Endodermal cell (in vitro differentiated cells): Measurements from ENCODE around the gene EID2. TPM values are rescaled to one million over a fixed set of nuclear protein-coding genes. Genes with fewer than 3 reads are reported as not detected.

Experiments
- DNase-seq: peaks from one replicate; pipeline ENCODE4 v3.0.0-alpha.2; 2017
- H3K27ac ChIP-seq: 2 replicates; pipeline ENCODE4 v1.5.1; 2013; ENCODE audit warnings: mild to moderate bottlenecking, low read depth, low read length, moderate library complexity
- H3K27me3 ChIP-seq: 2 replicates; pipeline ENCODE4 v1.6.1; 2013; ENCODE audit warnings: mild to moderate bottlenecking, low read length, moderate library complexity; ENCODE audit not compliant: insufficient read depth, control insufficient read depth, poor library complexity, severe bottlenecking
- H3K36me3 ChIP-seq: 2 replicates; pipeline ENCODE4 v1.7.0; 2013; ENCODE audit warnings: mild to moderate bottlenecking, low read length, moderate library complexity; ENCODE audit not compliant: control insufficient read depth, insufficient read depth
- H3K4me1 ChIP-seq: one replicate; pipeline ENCODE4 v1.7.0; 2013; ENCODE audit warnings: low read length; ENCODE audit not compliant: control insufficient read depth, insufficient read depth
- H3K4me3 ChIP-seq: 2 replicates; pipeline ENCODE4 v1.5.1; 2013; ENCODE audit warnings: mild to moderate bottlenecking, low read length, moderate library complexity
- H3K9ac ChIP-seq: 2 replicates; pipeline ENCODE4 v1.6.1; 2013; ENCODE audit warnings: mild to moderate bottlenecking, low read length, moderate library complexity; ENCODE audit not compliant: poor library complexity, severe bottlenecking; ENCODE audit errors: extremely low read depth
- H3K9me3 ChIP-seq: 2 replicates; pipeline ENCODE4 v1.6.1; 2013; ENCODE audit warnings: mild to moderate bottlenecking, low read length, moderate library complexity; ENCODE audit not compliant: control insufficient read depth
- H3K27ac Mint-ChIP-seq: 2 replicates; pipeline ENCODE4 v1.8.0; 2020; ENCODE audit warnings: mixed read lengths
- H3K27me3 Mint-ChIP-seq: 2 replicates; pipeline ENCODE4 v1.8.0; 2021; ENCODE audit warnings: mild to moderate bottlenecking, mixed read lengths; ENCODE audit not compliant: insufficient read depth
- H3K36me3 Mint-ChIP-seq: 2 replicates; pipeline ENCODE4 v1.8.0; 2020; ENCODE audit warnings: low read depth, mixed read lengths
- H3K4me1 Mint-ChIP-seq: 2 replicates; pipeline ENCODE4 v1.8.0; 2020; ENCODE audit warnings: mixed read lengths
- H3K4me3 Mint-ChIP-seq: 2 replicates; pipeline ENCODE4 v1.8.0; 2020; ENCODE audit warnings: mild to moderate bottlenecking, moderate library complexity, mixed read lengths
- H3K9me3 Mint-ChIP-seq: 2 replicates; pipeline ENCODE4 v1.8.0; 2020; ENCODE audit warnings: mild to moderate bottlenecking, mixed read lengths
- WGBS, 2 experiments: methylation state at CpG; one replicate each; pipeline versions ENCODE4 v1.1.5 to v1.1.7; 2013; ENCODE audit warnings: missing lambda C conversion rate in 2 of 2, mixed read lengths in 1 of 2; ENCODE audit not compliant: insufficient coverage in 1 of 2, insufficient read length in 1 of 2; 5-methylcytosine and 5-hydroxymethylcytosine counted together
- total RNA-seq, 2 donors: library from RNA; stranded (reverse); fragmentation: NEBNext Ultra II Directional in 1 of 2; extraction: Animal tissue kit (Norgen Biotek cat#: 25700) in 1 of 2; gene quantifications; 2 replicates in 1 of 2; 3 replicates in 1 of 2; pipeline ENCODE4 v1.2.1, GENCODE V29; 2021
- TF ChIP-seq, protein P1 (sequence below): fragments of 200-600 bp; sonication (generic); conservative IDR thresholded peaks from 2 replicates; pipeline ENCODE4 v1.5.0; 2021; ENCODE audit warnings: antibody characterized with exemption, mild to moderate bottlenecking

The EID2 gene
- total RNA-seq, 2 donors from 2014 or later, result 24.0 to 29.7 TPM

DNA sequence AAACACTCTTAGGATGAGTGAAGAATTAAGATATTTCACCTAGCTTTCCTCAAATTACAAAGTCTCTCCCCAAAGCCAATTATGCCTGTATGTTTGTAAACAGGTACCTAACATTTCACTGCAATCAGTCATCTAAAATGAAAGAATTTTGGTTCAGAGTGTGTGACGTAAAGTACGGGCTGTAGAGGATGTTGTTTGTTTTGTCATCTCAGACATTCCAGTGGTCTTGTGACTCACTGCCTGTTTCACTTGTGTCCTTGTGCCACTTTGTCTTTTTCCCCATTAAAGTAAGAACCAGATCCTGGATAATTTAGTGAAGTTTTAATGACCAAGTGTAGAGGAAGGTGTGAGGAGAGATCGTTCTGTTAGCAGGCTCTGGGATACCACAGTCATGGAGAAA, 28.6 kb upstream of the EID2 start:
- H3K4me1 Mint-ChIP-seq, result no peaks in the 10 kb centered on the region

DNA sequence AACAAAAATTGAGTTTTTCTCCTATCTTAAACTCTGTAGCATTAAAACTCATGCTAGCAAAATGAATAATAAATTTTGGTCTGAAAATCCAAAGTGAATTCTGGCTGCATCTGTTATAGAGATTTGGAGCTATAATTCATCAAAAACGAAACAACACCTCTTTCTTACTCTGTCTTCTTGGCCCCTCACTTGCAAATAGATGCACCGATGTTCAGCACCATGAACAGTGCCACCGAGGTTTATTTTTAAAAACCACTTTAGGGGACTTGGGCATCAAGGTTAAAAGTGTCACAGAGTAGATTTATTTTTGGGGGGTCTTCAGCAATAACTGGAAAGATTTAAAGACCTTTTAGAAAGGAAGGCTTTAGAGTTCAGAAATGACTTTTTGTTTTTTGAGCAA, 26.1 kb upstream of the EID2 start:
- TF ChIP-seq, protein P1, sequence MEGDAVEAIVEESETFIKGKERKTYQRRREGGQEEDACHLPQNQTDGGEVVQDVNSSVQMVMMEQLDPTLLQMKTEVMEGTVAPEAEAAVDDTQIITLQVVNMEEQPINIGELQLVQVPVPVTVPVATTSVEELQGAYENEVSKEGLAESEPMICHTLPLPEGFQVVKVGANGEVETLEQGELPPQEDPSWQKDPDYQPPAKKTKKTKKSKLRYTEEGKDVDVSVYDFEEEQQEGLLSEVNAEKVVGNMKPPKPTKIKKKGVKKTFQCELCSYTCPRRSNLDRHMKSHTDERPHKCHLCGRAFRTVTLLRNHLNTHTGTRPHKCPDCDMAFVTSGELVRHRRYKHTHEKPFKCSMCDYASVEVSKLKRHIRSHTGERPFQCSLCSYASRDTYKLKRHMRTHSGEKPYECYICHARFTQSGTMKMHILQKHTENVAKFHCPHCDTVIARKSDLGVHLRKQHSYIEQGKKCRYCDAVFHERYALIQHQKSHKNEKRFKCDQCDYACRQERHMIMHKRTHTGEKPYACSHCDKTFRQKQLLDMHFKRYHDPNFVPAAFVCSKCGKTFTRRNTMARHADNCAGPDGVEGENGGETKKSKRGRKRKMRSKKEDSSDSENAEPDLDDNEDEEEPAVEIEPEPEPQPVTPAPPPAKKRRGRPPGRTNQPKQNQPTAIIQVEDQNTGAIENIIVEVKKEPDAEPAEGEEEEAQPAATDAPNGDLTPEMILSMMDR, result no peak
- 63% methylated on average over 3 of the region's 3 CpGs; no CpG with 5 or more reads in 1 of the 2 experiments for WGBS, 2 experiments
- Mint-ChIP-seq H3K4me1 (no peaks in the 10 kb centered on the region), H3K4me3 (no peak overlapping the region), H3K27ac (no peak overlapping the region), H3K36me3 (no peaks in the 10 kb centered on the region), H3K9me3 (no peaks in the 10 kb centered on the region), H3K27me3 (peaks cover 5% of the 10 kb centered on the region)
- DNase-seq, result no peak
- H3K27me3 ChIP-seq, result peaks cover 42% of the 10 kb centered on the region
- no peaks in the 10 kb centered on the region for H3K4me1 ChIP-seq
- no peak overlapping the region for H3K4me3 ChIP-seq
- H3K9ac ChIP-seq, result no peak overlapping the region
- H3K27ac ChIP-seq, result no peak overlapping the region
- no peaks in the 10 kb centered on the region for H3K9me3 ChIP-seq
- no peaks in the 10 kb centered on the region for H3K36me3 ChIP-seq

More for the DNA sequence above, 28.6 kb upstream of the EID2 start:
- TF ChIP-seq, protein P1, result no peak
- H3K9me3 Mint-ChIP-seq, result peaks cover 9% of the 10 kb centered on the region
- 69% methylated on average over 3 of the region's 3 CpGs; no CpG with 5 or more reads in 1 of the 2 experiments for WGBS, 2 experiments
- no peak overlapping the region for H3K27ac Mint-ChIP-seq
- H3K27ac ChIP-seq, result no peak overlapping the region
- no peak overlapping the region for H3K4me3 Mint-ChIP-seq
- no peak overlapping the region for H3K4me3 ChIP-seq
- no peak overlapping the region for H3K9ac ChIP-seq
- H3K27me3 ChIP-seq, result peaks cover 37% of the 10 kb centered on the region
- H3K4me1 ChIP-seq, result no peaks in the 10 kb centered on the region
- DNase-seq, result no peak
- H3K27me3 Mint-ChIP-seq, result peaks cover 10% of the 10 kb centered on the region
- no peaks in the 10 kb centered on the region for H3K9me3 ChIP-seq
- no peaks in the 10 kb centered on the region for H3K36me3 Mint-ChIP-seq
- no peaks in the 10 kb centered on the region for H3K36me3 ChIP-seq

DNA sequence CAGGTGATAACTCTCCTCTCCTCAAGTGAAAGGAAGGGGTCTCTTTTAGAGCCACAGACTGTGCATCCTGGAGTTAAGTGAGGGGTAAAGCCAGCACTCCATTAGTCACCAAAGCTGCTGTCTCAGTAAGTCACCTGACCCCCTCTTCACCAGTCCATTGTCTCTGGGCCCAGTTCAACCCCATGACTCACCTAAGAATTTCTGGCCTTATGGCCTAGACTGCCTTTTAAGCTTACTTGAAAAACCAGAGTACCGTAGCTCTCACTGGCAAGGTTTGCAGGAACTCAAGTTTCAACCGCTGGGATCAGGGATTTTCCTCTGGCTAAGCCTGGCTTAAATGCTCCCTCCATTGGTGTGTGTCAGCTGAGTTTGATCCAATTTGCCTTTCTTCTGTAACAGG, 23.4 kb upstream of the EID2 start:
- H3K9ac ChIP-seq, result no peak overlapping the region
- peaks cover 3% of the 10 kb centered on the region for H3K27me3 Mint-ChIP-seq
- no peaks in the 10 kb centered on the region for H3K4me1 Mint-ChIP-seq
- no peaks in the 10 kb centered on the region for H3K4me1 ChIP-seq
- H3K9me3 Mint-ChIP-seq, result no peaks in the 10 kb centered on the region
- TF ChIP-seq, protein P1, result no peak
- H3K27ac Mint-ChIP-seq, result no peak overlapping the region
- no peak for DNase-seq
- no peaks in the 10 kb centered on the region for H3K9me3 ChIP-seq
- no peak overlapping the region for H3K27ac ChIP-seq
- H3K4me3 ChIP-seq, result no peak overlapping the region
- no peaks in the 10 kb centered on the region for H3K36me3 ChIP-seq
- peaks cover 33% of the 10 kb centered on the region for H3K27me3 ChIP-seq
- no peak overlapping the region for H3K4me3 Mint-ChIP-seq
- no peaks in the 10 kb centered on the region for H3K36me3 Mint-ChIP-seq
- 67 to 85% methylated on average over 2 of the region's 2 CpGs for WGBS, 2 experiments
